K562 (cell line): ENCODE results near the gene AMT. TPM values are rescaled to one million over a fixed set of nuclear protein-coding genes. Genes with fewer than 3 reads are reported as not detected.

ENCODE experiments used
- ATAC-seq: fragments of 200-7000 bp; cut with Tn5 transposase; 3 replicates; pipeline ENCODE4 v1.9.1; 2020; ENCODE audit warnings: moderate library complexity
- BruUV-seq: library from RNA; stranded (reverse); fragments of 400-500 nt; replicated peaks from 2 replicates; lab custom pipeline; 2021; lab: Mats Ljungman, UMichigan
- CTCF ChIA-PET: fragments of 300-600 bp; formaldehyde crosslinking; extraction: SDS; loops from one replicate; lab custom pipeline; 2021; ENCODE audit warnings: low intra/inter-chr PET ratio; lab: Yijun Ruan, JAX
- POLR2A ChIA-PET: fragments of 300-600, 350-650 bp; sonication (Branson Sonifier 250); formaldehyde crosslinking; extraction: SDS; loops from one replicate; lab custom pipeline; 2021; ENCODE audit warnings: antibody characterized with exemption, inconsistent platforms; lab: Yijun Ruan, JAX
- DNase-seq, 4 experiments: peaks; one replicate each; pipeline versions ENCODE4 v3.0.0 to v3.0.0-alpha.2; 2011 to 2018; ENCODE audit warnings: low spot score in 3 of 4, mixed read lengths in 3 of 4; ENCODE audit errors: extremely low read depth in 1 of 4
- FAIRE-seq: peaks from 2 replicates; lab custom pipeline; 2011; peaks lifted over from hg19 to GRCh38; lab: Jason Lieb, UNC
- H2AFZ ChIP-seq: 2 replicates; pipeline ENCODE4 v1.6.0; 2011; ENCODE audit warnings: low read depth, low read length, control low read depth, inconsistent platforms
- H3K27ac ChIP-seq: fragments of 200-600 bp; 3 replicates; pipeline ENCODE4 v1.8.0; 2011; ENCODE audit warnings: low read depth, mild to moderate bottlenecking, control low read depth, inconsistent platforms, low read length, moderate library complexity, mixed read lengths; ENCODE audit errors: extremely low read depth
- H3K27me3 ChIP-seq, 2 experiments: fragments of 300-600 bp in 1 of 2; 2 replicates in 1 of 2; 3 replicates in 1 of 2; pipeline versions ENCODE4 v1.6.0 to v1.8.0; 2011; ENCODE audit warnings: inconsistent platforms in 2 of 2, low read length in 2 of 2, mild to moderate bottlenecking in 1 of 2, mixed read lengths in 1 of 2, moderate library complexity in 1 of 2; ENCODE audit not compliant: control insufficient read depth in 2 of 2, insufficient read depth in 2 of 2
- H3K36me3 ChIP-seq: fragments of 300-600 bp; 3 replicates; pipeline ENCODE4 v1.8.0; 2011; ENCODE audit warnings: mild to moderate bottlenecking, low read length, inconsistent platforms; ENCODE audit not compliant: control insufficient read depth, insufficient read depth
- H3K4me1 ChIP-seq, 2 experiments: fragments of 200-600 bp in 1 of 2; replicated peaks in 1 of 2; 2 replicates in 1 of 2; 3 replicates in 1 of 2; pipeline versions ENCODE4 v1.5.1 to v1.8.0; 2011; ENCODE audit warnings: inconsistent platforms in 2 of 2, low read length in 2 of 2, mild to moderate bottlenecking in 1 of 2, mixed read lengths in 1 of 2, moderate library complexity in 1 of 2; ENCODE audit not compliant: control insufficient read depth in 2 of 2, insufficient read depth in 2 of 2
- H3K4me2 ChIP-seq: 2 replicates; pipeline ENCODE4 v1.6.1; 2011; ENCODE audit warnings: low read length, control low read depth, inconsistent platforms, mixed read lengths; ENCODE audit not compliant: insufficient read depth
- H3K4me3 ChIP-seq: fragments of 200-600 bp; sonication (generic), shearing (Covaris generic); 2 replicates; pipeline ENCODE4 v1.5.1; 2016; ENCODE audit warnings: control low read depth, inconsistent platforms
- H3K79me2 ChIP-seq: fragments of 200-600 bp; 3 replicates; pipeline ENCODE4 v1.8.0; 2011; ENCODE audit warnings: low read length, inconsistent platforms; ENCODE audit not compliant: control insufficient read depth, insufficient read depth
- H3K9ac ChIP-seq, 2 experiments: 2 replicates each; pipeline versions ENCODE4 v1.6.0 to v1.6.1; 2011; ENCODE audit warnings: low read depth in 2 of 2, low read length in 2 of 2, control low read depth in 1 of 2, inconsistent platforms in 1 of 2, mild to moderate bottlenecking in 1 of 2, mixed read lengths in 1 of 2; ENCODE audit not compliant: insufficient read depth in 1 of 2
- H3K9me1 ChIP-seq: one replicate; pipeline ENCODE4 v1.6.0; 2011; ENCODE audit warnings: inconsistent platforms, mild to moderate bottlenecking, low read length, moderate library complexity; ENCODE audit not compliant: control insufficient read depth, insufficient read depth
- H3K9me3 ChIP-seq: replicated peaks from 2 replicates; pipeline ENCODE4 v1.5.1; 2011; ENCODE audit warnings: low read depth, low read length, inconsistent platforms; ENCODE audit not compliant: control insufficient read depth, insufficient read depth
- H4K20me1 ChIP-seq: replicated peaks from 2 replicates; pipeline ENCODE4 v1.6.1; 2011; ENCODE audit warnings: low read length, inconsistent platforms, mixed read lengths; ENCODE audit not compliant: control insufficient read depth, insufficient read depth
- COPS2 ChIP-seq: fragments of 450-650 bp; conservative IDR thresholded peaks from 2 replicates; pipeline ENCODE4 v1.6.1; 2016; ENCODE audit warnings: mild to moderate bottlenecking, moderate library complexity
- FOXK1 ChIP-seq: sonication (generic); formaldehyde crosslinking; IDR thresholded peaks from 2 replicates; pipeline ENCODE4 v1.8.0; 2022; ENCODE audit warnings: missing genetic modification reagents, mild to moderate bottlenecking, borderline replicate concordance
- JUN ChIP-seq, 2 experiments: sonication (generic) in 1 of 2; formaldehyde crosslinking in 1 of 2; IDR thresholded peaks; 2 replicates each; pipeline versions ENCODE4 v1.6.1 to v1.8.0; 2012 to 2022; ENCODE audit warnings: borderline replicate concordance in 2 of 2, mild to moderate bottlenecking in 2 of 2, improper control_type of control experiment in 1 of 2, low read depth in 1 of 2, low read length in 1 of 2, missing genetic modification reagents in 1 of 2
- POLR2G ChIP-seq: fragments of 200-400 bp; formaldehyde crosslinking; IDR thresholded peaks from 2 replicates; pipeline ENCODE4 v1.6.1; 2017; ENCODE audit warnings: low read depth, mild to moderate bottlenecking, antibody characterized with exemption, low read length, moderate library complexity
- ZEB2 ChIP-seq: fragments of 450-650 bp; IDR thresholded peaks from 2 replicates; pipeline ENCODE4 v1.6.1; 2016
- ZNF263 ChIP-seq: sonication (generic); formaldehyde crosslinking; IDR thresholded peaks from 2 replicates; pipeline ENCODE4 v1.8.0; 2022; ENCODE audit warnings: mild to moderate bottlenecking, missing genetic modification reagents, borderline replicate concordance
- ZNF445 ChIP-seq: fragments of 250-450 bp; sonication (Bioruptor Pico); IDR thresholded peaks from 2 replicates; pipeline ENCODE4 v1.4.0; 2020; ENCODE audit warnings: low read depth, mild to moderate bottlenecking, moderate library complexity
- WGBS: fragments of 100-300 bp; shearing (Covaris generic); methylation state at CpG from one replicate; pipeline ENCODE4 v1.1.6; 2016; ENCODE audit warnings: low coverage, mixed read lengths; ENCODE audit not compliant: insufficient coverage; ENCODE audit errors: missing lambda C conversion rate; 5-methylcytosine and 5-hydroxymethylcytosine counted together
- in situ Hi-C: fragments of 300-500 bp; cut with MboI; formaldehyde crosslinking; loops from 4 replicates; pipeline ENCODE4 v1.15.0; 2018; ENCODE audit warnings: inconsistent platforms, mixed read lengths
- intact Hi-C: fragments of 100-400 bp; cut with micrococcal nuclease; formaldehyde crosslinking; loops from 2 replicates; pipeline ENCODE4 v1.14.2; 2022
- polyA plus RNA-seq, 8 experiments: library from polyadenylated mRNA; depleted of rRNA in 4 of 8; stranded (reverse) in 5 of 8; unstranded in 3 of 8; fragments of >200 nt; fragmentation: Nextera tagmentation in 2 of 8; fragmentation: Illumina TruSeq in 1 of 8; extraction: Ambion mirVana in 2 of 8; extraction: Trizol in 1 of 8; gene quantifications; 2 replicates each; pipeline versions ENCODE4 v1.2.1 to v1.2.3, GENCODE V29; 2011 to 2014; ENCODE audit warnings: inconsistent platforms in 1 of 8, missing spikeins in 1 of 8
- total RNA-seq, 7 experiments: library from RNA; depleted of rRNA in 6 of 7; stranded (reverse); fragments of >200 nt in 6 of 7; fragmentation: Illumina TruSeq in 2 of 7; extraction: Trizol in 2 of 7; gene quantifications; 2 replicates each; pipeline versions ENCODE4 v1.2.1 to v1.2.3, GENCODE V29; 2011 to 2021; ENCODE audit warnings: low replicate concordance in 1 of 7
- TF ChIP-seq, protein P1 (sequence below): fragments of 450-650 bp; IDR thresholded peaks from 2 replicates; pipeline ENCODE4 v1.6.1; 2016; ENCODE audit warnings: low read depth
- TF ChIP-seq, protein P2 (sequence below): sonication (generic); formaldehyde crosslinking; IDR thresholded peaks from 2 replicates; pipeline ENCODE4 v1.8.1; 2023; ENCODE audit warnings: mild to moderate bottlenecking, missing genetic modification reagents
- TF ChIP-seq, protein P3 (sequence below): fragments of 200-800 bp; sonication (Bioruptor generic); IDR thresholded peaks from 2 replicates; pipeline ENCODE4 v1.6.1; 2017; ENCODE audit warnings: missing genetic modification characterization, missing compliant biosample characterization

Gene AMT
- total and polyA plus RNA-seq, 9 of the 15 experiments (the other 6 are each of a cell fraction or from before 2014, with no cell fraction given) = 0.14 to 2.1 (median 0.52) TPM

DNA sequence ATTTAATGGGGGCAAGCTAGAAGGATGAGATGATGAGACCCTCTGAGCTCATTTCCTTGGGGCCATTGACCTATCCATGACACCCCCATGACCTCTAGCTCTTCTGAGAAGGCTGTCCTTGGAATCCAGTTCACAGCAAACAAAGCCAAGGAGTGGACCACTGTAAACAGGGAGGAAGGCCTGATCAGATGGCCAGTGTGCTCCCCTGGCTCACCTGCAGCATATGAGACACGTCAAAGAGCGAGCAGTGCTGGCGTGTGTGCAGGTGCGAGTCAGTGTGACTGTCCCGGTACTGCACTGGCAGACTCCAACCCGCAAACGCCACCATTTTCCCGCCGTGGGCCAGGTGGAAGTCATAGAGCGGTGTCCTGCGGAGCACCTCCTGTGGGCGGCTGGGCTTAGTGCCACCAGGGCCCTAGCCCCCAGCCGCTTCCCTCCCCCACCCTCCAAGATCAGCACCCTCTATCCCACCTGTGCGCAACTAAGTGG lies 339 bp downstream of the AMT start:
- DNase-seq (peak in 1 of 4 experiments; percentile 4), FAIRE-seq (no peak), ATAC-seq (no peak)
- ChIA-PET POLR2A (interaction anchor here (0.6 to 2.4 kb wide), 2 partner anchors 10 to 400 kb away, joined by 3 to 10 read pairs; partner anchors contain the start of genes NDUFAF3, RHOA and TCTA), CTCF (no interaction called here)
- Histone ChIP-seq H3K4me3 (no peak overlapping the region), H3K9me3 (no peaks in the 10 kb centered on the region), H4K20me1 (no peaks in the 10 kb centered on the region), H3K27me3 (no peaks in the 10 kb centered on the region), H3K9me1 (no peaks in the 10 kb centered on the region), H2AFZ (no peak overlapping the region), H3K36me3 (no peaks in the 10 kb centered on the region), H3K27ac (no peak overlapping the region), H3K4me2 (no peak overlapping the region), H3K4me1 (peaks cover 2 to 17% of the 10 kb centered on the region in 2 experiments; a peak in 3 of 5 replicates), H3K79me2 (no peaks in the 10 kb centered on the region), H3K9ac (peak overlapping the region in 1 of 2 experiments; percentile 45; a peak in 1 of 4 replicates)
- in situ Hi-C loops = no loop called here
- no TSS peak for BruUV-seq
- intact Hi-C loops = no loop called here
- WGBS = 87% methylated on average over 10 of the region's 14 CpGs
- TF ChIP-seq FOXK1 (CRISPR knock-in tag) (no peak), ZNF263 (no peak), JUN (IDR thresholded peaks at IDR 0.05; ENCODE audit: borderline replicate concordance, low read depth, low read length) (no peak), JUN (CRISPR knock-in tag; IDR thresholded peaks at IDR 0.05; ENCODE audit: borderline replicate concordance) (no peak), ZEB2 (no peak), POLR2G (peak; percentile 53), COPS2 (no peak), ZNF445 (CRISPR knock-in tag) (no peak)
- TF ChIP-seq, protein P1, sequence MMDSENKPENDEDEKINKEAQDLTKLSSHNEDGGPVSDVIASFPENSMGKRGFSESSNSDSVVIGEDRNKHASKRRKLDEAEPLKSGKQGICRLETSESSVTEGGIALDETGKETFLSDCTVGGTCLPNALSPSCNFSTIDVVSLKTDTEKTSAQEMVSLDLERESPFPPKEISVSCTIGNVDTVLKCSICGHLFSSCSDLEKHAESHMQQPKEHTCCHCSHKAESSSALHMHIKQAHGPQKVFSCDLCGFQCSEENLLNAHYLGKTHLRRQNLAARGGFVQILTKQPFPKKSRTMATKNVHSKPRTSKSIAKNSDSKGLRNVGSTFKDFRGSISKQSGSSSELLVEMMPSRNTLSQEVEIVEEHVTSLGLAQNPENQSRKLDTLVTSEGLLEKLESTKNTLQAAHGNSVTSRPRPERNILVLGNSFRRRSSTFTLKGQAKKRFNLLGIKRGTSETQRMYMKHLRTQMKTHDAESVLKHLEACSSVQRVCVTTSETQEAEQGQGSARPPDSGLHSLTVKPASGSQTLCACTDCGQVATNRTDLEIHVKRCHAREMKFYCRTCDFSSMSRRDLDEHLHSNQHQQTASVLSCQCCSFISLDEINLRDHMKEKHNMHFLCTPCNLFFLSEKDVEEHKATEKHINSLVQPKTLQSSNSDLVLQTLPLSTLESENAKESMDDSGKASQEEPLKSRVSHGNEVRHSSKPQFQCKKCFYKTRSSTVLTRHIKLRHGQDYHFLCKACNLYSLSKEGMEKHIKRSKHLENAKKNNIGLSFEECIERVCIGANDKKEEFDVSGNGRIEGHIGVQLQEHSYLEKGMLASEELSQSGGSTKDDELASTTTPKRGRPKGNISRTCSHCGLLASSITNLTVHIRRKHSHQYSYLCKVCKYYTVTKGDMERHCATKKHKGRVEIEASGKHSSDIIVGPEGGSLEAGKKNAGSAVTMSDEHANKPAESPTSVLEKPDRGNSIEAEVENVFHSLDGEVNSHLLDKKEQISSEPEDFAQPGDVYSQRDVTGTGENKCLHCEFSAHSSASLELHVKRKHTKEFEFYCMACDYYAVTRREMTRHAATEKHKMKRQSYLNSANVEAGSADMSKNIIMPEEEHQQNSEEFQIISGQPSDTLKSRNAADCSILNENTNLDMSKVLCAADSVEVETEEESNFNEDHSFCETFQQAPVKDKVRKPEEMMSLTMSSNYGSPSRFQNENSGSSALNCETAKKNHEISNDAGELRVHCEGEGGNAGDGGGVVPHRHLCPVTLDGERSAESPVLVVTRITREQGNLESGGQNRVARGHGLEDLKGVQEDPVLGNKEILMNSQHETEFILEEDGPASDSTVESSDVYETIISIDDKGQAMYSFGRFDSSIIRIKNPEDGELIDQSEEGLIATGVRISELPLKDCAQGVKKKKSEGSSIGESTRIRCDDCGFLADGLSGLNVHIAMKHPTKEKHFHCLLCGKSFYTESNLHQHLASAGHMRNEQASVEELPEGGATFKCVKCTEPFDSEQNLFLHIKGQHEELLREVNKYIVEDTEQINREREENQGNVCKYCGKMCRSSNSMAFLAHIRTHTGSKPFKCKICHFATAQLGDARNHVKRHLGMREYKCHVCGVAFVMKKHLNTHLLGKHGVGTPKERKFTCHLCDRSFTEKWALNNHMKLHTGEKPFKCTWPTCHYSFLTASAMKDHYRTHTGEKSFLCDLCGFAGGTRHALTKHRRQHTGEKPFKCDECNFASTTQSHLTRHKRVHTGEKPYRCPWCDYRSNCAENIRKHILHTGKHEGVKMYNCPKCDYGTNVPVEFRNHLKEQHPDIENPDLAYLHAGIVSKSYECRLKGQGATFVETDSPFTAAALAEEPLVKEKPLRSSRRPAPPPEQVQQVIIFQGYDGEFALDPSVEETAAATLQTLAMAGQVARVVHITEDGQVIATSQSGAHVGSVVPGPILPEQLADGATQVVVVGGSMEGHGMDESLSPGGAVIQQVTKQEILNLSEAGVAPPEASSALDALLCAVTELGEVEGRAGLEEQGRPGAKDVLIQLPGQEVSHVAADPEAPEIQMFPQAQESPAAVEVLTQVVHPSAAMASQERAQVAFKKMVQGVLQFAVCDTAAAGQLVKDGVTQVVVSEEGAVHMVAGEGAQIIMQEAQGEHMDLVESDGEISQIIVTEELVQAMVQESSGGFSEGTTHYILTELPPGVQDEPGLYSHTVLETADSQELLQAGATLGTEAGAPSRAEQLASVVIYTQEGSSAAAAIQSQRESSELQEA = no peak
- TF ChIP-seq, protein P2, sequence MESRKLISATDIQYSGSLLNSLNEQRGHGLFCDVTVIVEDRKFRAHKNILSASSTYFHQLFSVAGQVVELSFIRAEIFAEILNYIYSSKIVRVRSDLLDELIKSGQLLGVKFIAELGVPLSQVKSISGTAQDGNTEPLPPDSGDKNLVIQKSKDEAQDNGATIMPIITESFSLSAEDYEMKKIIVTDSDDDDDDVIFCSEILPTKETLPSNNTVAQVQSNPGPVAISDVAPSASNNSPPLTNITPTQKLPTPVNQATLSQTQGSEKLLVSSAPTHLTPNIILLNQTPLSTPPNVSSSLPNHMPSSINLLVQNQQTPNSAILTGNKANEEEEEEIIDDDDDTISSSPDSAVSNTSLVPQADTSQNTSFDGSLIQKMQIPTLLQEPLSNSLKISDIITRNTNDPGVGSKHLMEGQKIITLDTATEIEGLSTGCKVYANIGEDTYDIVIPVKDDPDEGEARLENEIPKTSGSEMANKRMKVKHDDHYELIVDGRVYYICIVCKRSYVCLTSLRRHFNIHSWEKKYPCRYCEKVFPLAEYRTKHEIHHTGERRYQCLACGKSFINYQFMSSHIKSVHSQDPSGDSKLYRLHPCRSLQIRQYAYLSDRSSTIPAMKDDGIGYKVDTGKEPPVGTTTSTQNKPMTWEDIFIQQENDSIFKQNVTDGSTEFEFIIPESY (CRISPR knock-in tag) = 0 out of 2 replicates have a peak, but pooled peaks have one; percentile 22
- TF ChIP-seq, protein P3, sequence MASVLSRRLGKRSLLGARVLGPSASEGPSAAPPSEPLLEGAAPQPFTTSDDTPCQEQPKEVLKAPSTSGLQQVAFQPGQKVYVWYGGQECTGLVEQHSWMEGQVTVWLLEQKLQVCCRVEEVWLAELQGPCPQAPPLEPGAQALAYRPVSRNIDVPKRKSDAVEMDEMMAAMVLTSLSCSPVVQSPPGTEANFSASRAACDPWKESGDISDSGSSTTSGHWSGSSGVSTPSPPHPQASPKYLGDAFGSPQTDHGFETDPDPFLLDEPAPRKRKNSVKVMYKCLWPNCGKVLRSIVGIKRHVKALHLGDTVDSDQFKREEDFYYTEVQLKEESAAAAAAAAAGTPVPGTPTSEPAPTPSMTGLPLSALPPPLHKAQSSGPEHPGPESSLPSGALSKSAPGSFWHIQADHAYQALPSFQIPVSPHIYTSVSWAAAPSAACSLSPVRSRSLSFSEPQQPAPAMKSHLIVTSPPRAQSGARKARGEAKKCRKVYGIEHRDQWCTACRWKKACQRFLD = no peak
